Memory B cell (primary cell): ENCODE data around the gene NOP56.
"Not testable (repeated sequence)": the region's sequence is repeated elsewhere in the genome, so short reads cannot be mapped to it uniquely, and the experiment has no call there.

Source experiments
- ATAC-seq: fragments of 150-1000 bp; cut with Tn5 transposase; 2 replicates; pipeline ENCODE4 v1.10.0; 2021; ENCODE audit warnings: low read depth, mild to moderate bottlenecking, moderate library complexity
- DNase-seq, 2 donors: peaks; one replicate each; pipeline ENCODE4 v3.0.0; 2022; ENCODE audit warnings: low spot score in 2 of 2
- H3K27ac Mint-ChIP-seq: one replicate; pipeline ENCODE4 v1.8.0; 2022; ENCODE audit warnings: mild to moderate bottlenecking, moderate library complexity, mixed read lengths
- H3K27me3 Mint-ChIP-seq: one replicate; pipeline ENCODE4 v1.8.0; 2022; ENCODE audit warnings: mixed read lengths
- H3K36me3 Mint-ChIP-seq: one replicate; pipeline ENCODE4 v1.8.0; 2022; ENCODE audit warnings: mild to moderate bottlenecking, mixed read lengths
- H3K4me1 Mint-ChIP-seq: one replicate; pipeline ENCODE4 v1.8.0; 2022; ENCODE audit warnings: mixed read lengths
- H3K4me3 Mint-ChIP-seq: one replicate; pipeline ENCODE4 v1.8.0; 2022; ENCODE audit warnings: mild to moderate bottlenecking, moderate library complexity, mixed read lengths
- H3K9me3 Mint-ChIP-seq: one replicate; pipeline ENCODE4 v1.8.0; 2022; ENCODE audit warnings: mixed read lengths

NOP56 gene

DNA sequence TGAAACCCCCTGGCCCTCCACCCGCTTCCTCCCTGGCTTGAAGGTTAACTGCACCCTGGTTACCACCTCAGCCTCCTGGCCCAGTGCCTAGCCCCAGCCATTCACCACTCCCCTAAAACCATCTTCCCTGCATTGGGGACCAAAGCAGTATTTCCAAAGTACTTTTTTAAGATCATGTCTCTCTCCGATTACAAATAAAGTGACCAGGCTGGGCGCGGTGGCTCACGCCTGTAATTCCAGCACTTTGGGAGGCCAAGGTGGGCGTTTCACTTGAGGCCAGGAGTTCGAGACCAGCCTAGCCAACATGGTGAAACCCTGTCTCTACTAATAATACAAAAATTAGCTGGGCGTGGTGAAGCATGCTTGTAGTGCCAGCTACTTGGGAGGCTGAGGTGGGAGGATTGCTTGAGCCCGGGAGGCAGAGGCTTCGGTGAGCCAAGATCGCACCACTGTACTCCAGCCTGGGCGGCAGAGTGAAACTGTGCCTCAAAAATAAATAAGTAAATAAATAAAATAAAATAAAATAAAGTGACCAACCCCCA is 43.6 kb downstream of the NOP56 start:
- not testable (repeated sequence) for H3K27ac Mint-ChIP-seq, H3K36me3 Mint-ChIP-seq, ATAC-seq, H3K4me1 Mint-ChIP-seq, DNase-seq, H3K9me3 Mint-ChIP-seq, H3K4me3 Mint-ChIP-seq
- H3K27me3 Mint-ChIP-seq = peaks cover 41% of the 10 kb centered on the region

DNA sequence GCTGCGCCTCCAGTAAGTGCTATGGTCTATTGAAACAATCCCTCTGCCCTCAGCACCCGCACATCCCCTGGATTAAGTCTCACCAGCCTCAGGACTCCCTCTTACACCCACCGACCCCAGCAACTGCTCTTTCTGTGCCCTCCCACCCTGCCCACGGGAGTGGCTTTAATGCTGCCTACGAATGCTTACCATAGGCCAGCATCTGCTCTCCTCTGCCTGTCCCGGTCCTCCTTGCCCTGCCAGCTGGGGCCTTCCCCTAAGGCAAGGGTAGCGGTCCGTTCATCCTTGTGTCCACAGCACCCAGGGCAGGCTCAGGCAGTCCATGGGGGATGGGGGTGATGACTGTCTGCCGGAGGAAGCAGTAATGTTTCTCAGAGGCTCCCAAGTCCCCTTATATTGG is 44.2 kb downstream of the NOP56 start:
- no peaks in the 10 kb centered on the region for H3K9me3 Mint-ChIP-seq
- H3K4me3 Mint-ChIP-seq = no peak overlapping the region
- DNase-seq (no peak), ATAC-seq (no peak)
- peaks cover 39% of the 10 kb centered on the region for H3K27me3 Mint-ChIP-seq
- peaks cover 5% of the 10 kb centered on the region for H3K4me1 Mint-ChIP-seq
- no peaks in the 10 kb centered on the region for H3K36me3 Mint-ChIP-seq
- no peak overlapping the region for H3K27ac Mint-ChIP-seq

DNA sequence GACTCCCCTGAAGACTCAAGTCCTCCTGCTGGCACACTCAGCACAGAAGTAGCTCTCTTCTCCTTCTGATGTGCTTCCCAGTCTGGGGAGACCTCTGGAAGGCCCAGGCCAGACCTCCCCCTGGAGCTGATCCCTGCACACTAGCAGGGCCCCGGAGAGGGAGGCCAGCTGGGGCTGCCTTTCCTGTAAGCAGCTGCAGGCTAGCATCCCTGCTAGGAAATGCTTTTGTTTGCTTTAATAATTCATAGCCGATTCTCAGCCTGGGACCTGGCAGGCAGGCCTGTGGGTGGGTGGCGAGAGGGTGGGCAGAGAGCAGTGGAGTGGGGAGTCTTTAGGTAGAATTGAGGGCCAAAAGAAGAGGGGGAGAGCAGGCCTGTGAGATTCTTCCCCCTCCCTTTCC is 45.3 kb downstream of the NOP56 start:
- Mint-ChIP-seq H3K27me3 (peaks cover 33% of the 10 kb centered on the region), H3K4me3 (no peak overlapping the region), H3K36me3 (no peaks in the 10 kb centered on the region), H3K9me3 (no peaks in the 10 kb centered on the region), H3K27ac (no peak overlapping the region), H3K4me1 (no peaks in the 10 kb centered on the region)
- DNase-seq (no peak), ATAC-seq (no peak)

DNA sequence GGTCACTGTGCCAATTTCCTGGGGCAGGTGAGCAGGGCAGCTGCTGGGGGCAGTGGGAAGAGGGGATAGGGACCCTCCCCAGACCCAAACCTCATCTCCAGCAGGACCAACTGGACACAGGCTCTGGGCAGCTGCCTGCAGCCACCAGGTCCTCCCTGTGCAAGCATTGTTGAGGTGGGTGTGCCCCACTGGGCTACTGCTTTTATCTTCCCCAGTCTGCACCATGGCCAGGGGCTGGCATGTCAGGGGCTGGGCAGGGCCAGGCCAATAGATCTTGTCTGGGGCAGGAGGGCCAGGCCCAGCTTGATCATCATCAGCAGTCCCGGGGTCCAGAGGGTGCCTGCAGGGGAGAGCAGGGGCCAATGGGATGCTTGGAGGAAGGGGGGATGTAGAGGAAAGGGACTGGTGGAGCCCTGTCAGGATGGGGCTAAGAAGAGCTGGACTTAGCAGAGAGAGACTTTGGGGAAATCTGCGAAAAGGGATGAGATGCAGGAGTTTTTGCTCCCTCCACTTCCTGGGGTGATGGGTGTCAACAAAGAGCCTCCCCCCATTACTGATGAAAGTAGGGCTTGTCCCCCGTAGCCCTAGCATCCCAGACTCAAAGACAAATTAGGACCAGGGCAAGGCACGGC is 45.9 kb downstream of the NOP56 start:
- DNase-seq = no peak
- no peak for ATAC-seq
- Mint-ChIP-seq H3K36me3 (no peaks in the 10 kb centered on the region), H3K27me3 (peaks cover 33% of the 10 kb centered on the region), H3K4me3 (no peak overlapping the region), H3K27ac (no peak overlapping the region), H3K4me1 (no peaks in the 10 kb centered on the region), H3K9me3 (no peaks in the 10 kb centered on the region)

DNA sequence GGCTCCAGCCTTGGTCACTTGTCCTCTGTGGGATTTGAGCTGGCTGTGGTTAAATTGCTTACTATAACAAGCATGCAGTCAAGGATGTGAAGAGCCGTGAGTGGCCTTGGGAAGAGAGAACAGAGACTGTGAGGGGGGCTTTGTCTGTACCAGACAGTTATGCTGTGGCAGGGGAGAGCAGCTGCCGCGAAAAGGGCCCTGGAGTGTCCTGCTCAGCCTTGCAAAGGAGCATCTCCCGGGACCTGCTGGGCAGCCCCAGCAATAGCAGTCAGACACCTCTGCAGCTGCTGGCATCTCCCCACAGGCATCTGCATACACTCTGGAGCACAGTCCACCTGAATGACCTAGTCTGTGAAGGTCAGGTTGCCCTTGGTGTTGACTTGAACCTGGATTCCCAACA is 46.5 kb downstream of the NOP56 start:
- Mint-ChIP-seq H3K4me3 (no peak overlapping the region), H3K9me3 (no peaks in the 10 kb centered on the region), H3K27me3 (peaks cover 33% of the 10 kb centered on the region), H3K27ac (no peak overlapping the region), H3K4me1 (no peaks in the 10 kb centered on the region), H3K36me3 (no peaks in the 10 kb centered on the region)
- no peak for ATAC-seq
- no peak for DNase-seq

DNA sequence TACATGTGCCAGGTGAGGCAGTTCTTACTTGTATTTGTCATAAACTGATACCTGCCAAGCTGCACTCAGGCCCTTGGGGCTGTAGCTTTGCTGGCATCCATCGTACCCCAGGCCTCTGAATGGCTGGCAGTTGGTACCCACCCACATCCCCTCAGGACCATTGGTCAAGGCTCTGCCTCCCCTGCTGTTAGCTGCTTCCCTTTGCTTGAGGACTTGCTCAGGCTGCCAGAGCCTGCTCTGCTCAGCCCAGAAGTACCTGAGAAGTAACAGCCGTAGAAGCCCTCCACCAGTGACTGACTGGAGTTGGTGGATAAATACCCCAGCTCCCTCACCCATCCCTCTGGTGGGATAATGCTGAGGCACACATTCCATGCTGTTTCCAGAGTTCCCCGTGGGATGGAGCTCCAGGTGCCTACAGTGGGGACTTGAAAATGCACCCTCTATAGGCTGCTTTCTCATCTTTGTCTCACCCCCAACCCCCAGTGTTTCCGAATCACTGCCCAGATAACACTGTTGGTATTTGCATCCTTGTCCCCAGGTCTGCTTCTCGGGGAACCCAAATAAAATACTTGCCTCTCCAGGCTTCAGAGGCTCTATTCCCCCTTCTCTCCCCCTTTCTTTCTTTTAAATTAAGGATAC is 47.5 kb downstream of the NOP56 start:
- DNase-seq (no peak), ATAC-seq (no peak)
- peaks cover 31% of the 10 kb centered on the region for H3K27me3 Mint-ChIP-seq

DNA sequence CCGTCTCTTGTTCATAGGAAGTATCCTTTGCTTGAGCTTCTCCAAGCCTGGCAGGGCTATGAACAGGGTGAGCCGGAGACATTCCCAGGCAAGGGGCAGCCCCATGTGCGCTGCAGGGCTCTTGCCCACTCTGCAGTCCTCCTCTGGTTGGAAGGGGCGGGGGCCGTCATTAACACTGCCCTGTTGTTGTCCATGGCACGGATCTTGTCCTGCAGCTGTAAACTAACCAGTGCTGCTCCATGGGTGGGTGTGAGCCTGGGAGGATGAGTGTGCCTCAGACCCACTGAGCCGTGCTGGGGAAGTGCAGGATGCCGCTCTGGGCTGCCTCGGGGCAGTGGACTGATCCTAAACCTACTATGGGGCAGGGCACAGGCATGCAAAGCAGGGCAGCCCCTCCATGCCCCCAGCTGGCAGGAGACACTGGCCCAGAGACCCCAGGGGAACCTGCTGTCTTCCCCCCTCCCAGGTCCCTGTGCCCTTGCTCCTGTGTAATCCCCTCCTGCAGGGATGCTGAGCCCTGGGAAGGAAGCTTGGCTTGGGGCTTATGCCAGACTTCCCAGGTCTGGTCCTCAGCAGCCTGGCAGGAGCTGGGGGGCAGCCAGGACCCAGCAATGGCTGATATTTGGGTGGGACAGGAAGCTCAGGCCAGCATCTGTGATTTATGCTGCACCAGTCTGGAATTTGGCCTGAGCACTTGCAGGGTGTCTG is 48.6 kb downstream of the NOP56 start:
- peaks cover under 1% of the 10 kb centered on the region for H3K4me1 Mint-ChIP-seq
- H3K9me3 Mint-ChIP-seq = no peaks in the 10 kb centered on the region
- peaks cover 23% of the 10 kb centered on the region for H3K27me3 Mint-ChIP-seq
- ATAC-seq = no peak
- H3K4me3 Mint-ChIP-seq = no peak overlapping the region
- no peak overlapping the region for H3K27ac Mint-ChIP-seq
- no peaks in the 10 kb centered on the region for H3K36me3 Mint-ChIP-seq
- DNase-seq = no peak

More for the DNA sequence above, 47.5 kb downstream of the NOP56 start:
- Mint-ChIP-seq H3K36me3 (no peaks in the 10 kb centered on the region), H3K9me3 (no peaks in the 10 kb centered on the region), H3K4me3 (no peak overlapping the region), H3K4me1 (no peaks in the 10 kb centered on the region), H3K27ac (no peak overlapping the region)

DNA sequence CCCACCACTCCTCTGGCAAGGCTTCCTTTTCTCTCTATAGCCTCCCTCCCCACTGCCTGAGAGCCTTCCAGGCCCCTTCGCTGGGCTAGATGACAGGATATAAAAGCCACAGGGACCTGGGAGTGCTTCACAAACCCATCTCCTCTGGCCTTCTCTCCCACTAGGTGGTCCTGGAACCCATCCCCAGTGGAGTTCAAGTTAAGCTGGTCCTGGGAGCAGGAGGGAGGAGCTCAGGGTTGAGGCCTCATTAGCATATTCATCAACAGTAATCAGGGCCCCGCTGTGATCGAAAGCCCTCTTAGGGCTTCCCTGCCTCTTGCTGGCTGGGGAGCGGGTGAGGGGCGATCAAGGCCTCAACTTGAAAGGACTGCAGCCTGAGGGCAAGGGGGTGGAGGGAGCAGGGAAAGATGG is 49.2 kb downstream of the NOP56 start:
- DNase-seq = no peak
- no peaks in the 10 kb centered on the region for H3K9me3 Mint-ChIP-seq
- H3K27me3 Mint-ChIP-seq = peaks cover 21% of the 10 kb centered on the region
- no peak overlapping the region for H3K27ac Mint-ChIP-seq
- H3K36me3 Mint-ChIP-seq = no peaks in the 10 kb centered on the region
- no peak overlapping the region for H3K4me3 Mint-ChIP-seq
- H3K4me1 Mint-ChIP-seq = peaks cover 3% of the 10 kb centered on the region
- no peak for ATAC-seq

DNA sequence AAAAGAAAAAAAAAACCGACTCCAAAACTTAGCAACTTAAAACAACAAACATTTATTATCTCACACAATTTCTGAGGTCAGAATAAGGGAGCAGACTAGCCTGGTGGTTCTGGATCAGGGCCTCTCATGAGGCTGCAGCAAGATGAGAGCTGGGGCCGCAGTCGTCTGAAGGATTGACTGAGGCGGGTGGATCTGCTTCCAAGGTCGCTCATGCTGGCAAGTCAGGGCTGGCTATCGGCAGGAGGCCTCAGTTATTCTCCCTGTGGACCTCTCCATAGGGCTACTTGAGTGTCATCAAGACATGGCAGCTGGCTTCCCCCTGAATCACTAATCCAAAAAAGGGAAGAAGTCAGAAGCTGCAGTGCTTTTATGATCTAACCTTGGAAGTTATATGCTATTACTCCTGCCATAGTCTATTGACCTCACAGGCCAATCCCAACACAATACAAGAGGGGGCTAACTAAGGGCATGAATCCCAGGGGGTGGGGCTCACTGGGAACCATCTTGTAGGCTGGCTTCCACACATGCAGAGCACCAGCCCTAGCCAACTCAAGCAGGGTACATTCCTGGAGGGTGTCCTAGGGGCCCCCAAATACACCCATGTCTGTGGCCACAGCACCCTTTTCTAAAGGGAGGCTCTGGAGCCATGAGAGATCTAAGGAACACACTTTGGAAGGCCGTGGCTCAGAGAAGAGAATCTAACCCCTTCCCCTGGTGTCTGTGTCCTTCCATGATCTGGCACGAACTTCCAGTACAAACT is 51.5 kb downstream of the NOP56 start:
- Mint-ChIP-seq H3K9me3 (no peaks in the 10 kb centered on the region), H3K27me3 (peaks cover 16% of the 10 kb centered on the region), H3K27ac (no peak overlapping the region), H3K4me3 (no peak overlapping the region), H3K36me3 (no peaks in the 10 kb centered on the region), H3K4me1 (peaks cover 3% of the 10 kb centered on the region)
- DNase-seq (no peak), ATAC-seq (no peak)

DNA sequence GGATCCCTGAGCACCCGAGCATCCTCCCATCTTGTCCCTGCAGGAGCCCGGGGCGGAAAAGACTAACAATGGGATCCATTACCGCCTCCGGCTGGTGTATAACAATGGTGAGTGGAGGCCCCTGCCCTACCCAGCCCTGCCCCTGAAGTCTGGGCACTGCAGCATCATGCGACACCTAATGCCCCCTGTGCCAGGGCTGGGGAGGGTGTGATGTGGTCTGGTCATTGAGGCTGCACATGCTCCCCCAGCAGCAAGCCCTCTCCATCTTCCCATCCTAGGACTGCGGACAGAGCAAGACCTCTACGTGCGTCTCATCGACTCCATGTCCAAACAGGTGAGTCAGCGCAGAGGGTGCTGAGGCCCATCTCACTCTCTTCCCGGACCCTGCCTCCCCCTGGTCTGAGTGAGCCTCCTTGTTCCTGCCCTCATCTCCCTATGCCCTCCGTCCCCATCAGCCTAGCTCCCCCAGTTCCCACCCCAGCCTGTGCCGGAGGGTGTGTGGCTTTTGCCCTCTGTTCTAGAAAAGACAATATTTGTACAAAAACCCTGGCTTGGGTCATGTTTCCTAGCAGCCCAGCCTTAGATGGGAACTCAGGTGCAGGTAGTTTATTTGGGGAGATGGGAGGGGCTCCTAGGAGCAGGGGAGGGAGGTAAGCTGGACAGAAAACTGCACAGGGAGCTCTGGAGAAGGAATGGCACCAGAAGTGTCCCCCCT is 53.7 kb downstream of the NOP56 start:
- DNase-seq = no peak
- Mint-ChIP-seq H3K9me3 (no peaks in the 10 kb centered on the region), H3K27ac (no peak overlapping the region), H3K4me1 (peaks cover 3% of the 10 kb centered on the region), H3K27me3 (peaks cover 13% of the 10 kb centered on the region), H3K4me3 (no peak overlapping the region), H3K36me3 (no peaks in the 10 kb centered on the region)
- ATAC-seq = no peak

DNA sequence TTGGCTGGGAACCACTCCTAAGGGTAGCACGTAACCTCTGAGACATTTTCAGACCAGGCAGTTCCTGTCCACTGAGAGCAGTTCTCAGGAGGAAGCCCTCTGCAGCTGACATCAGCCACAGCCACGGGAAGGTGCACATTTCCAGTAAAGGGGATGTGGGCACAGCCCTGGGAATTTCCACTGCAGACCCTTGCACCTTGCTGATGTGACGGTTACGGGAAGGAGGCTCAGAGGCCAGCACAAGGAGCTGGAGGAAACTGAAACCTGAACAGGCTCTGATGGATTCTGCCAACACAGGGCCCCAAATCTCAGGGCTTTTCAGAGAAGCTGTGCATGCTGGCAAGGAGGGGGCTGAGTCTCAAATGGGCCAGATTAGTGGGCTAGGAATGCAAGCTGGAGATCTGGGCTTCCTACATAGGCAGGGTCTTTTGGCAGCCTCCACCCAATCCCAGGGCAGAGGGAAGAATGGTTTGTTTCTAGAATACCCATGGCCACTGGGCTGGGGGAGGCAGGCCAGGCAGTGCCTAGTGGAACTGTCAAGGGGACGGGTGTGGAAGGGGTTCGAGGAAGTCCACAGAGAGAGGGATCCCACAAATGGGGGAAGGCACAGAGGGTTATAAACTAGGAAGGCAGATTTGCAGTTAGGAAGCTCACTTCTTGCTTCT is 54.4 kb downstream of the NOP56 start:
- no peaks in the 10 kb centered on the region for H3K36me3 Mint-ChIP-seq
- peaks cover 3% of the 10 kb centered on the region for H3K4me1 Mint-ChIP-seq
- H3K27ac Mint-ChIP-seq = no peak overlapping the region
- peaks cover 11% of the 10 kb centered on the region for H3K27me3 Mint-ChIP-seq
- no peaks in the 10 kb centered on the region for H3K9me3 Mint-ChIP-seq
- no peak for DNase-seq
- no peak for ATAC-seq
- H3K4me3 Mint-ChIP-seq = no peak overlapping the region

DNA sequence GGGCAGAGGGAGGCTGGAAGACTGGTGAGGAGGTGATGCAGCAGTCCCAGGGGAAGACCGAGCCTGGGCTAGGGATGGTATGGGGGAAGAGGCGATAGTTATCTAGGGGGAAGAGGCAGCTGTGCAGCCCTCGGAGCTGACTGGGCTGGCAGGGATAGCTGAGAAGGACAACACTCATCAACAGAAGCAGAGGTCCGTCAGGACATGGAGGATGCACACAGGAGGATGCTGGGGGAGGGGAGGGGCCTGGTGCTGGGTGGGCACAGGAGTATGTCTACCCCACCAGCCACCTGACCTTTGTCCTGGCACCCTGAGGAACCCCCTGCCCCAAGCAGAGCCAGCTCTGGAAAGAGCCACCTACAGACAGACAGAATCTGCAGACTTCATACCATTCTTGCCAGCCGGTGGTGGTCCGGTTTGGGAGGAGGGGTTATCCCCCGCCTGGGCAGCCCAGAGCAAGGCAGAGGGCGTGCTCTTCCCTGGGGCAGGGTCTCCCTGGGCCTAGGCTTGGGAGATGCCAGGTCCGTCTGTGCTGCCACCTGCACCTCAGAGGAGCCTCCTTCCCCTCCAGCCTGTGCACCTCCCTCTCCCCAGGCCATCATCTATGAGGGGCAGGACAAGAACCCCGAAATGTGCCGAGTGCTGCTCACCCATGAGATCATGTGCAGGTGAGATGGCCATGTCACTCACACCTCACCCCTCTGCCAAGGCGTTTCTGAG is 55.1 kb downstream of the NOP56 start:
- H3K4me1 Mint-ChIP-seq = peaks cover 3% of the 10 kb centered on the region
- H3K9me3 Mint-ChIP-seq = no peaks in the 10 kb centered on the region
- DNase-seq (no peak), ATAC-seq (no peak)
- H3K27ac Mint-ChIP-seq = no peak overlapping the region
- no peaks in the 10 kb centered on the region for H3K36me3 Mint-ChIP-seq
- H3K4me3 Mint-ChIP-seq = no peak overlapping the region
- H3K27me3 Mint-ChIP-seq = peaks cover 11% of the 10 kb centered on the region
